GM12873 (cell line): ENCODE results near the gene GJA5.

Experiments used
- TF ChIP-seq, protein P1 (sequence below): IDR thresholded peaks from 2 replicates; pipeline ENCODE4 v1.5.1; 2012; ENCODE audit warnings: low read depth, mild to moderate bottlenecking, moderate library complexity, low read length, control low read depth; ENCODE audit not compliant: insufficient read depth; ENCODE audit errors: missing control alignments

Gene GJA5

DNA sequence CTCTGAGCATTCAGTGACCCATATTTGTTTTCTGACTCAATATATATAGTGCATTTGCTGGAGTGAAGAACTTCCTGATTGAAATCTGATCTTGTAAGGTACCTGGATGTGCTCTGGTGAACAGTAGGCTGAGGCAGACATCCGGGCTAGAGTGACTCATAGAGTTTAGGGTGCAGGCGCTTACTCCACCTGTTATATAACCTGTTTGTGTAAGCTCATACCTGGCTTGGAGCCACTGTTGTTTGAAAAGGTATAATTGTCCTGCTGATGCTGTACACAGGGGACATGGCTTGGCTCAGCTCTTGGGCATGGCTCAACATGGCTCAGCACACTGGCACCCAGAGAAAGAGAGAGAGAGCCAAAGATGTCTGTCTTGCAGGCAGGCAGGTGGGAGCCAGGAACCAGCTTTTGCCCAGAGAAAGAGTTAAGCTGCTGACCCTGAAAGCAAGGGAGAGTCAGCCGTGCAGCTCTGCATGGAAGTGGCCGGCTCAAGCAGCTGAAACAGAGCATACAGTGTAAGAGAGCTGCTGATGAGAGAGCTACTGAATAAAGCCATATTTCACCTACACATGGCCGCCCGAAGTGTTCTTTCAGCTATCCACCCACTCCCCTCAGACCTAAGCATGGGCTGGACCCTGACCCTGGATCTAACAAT is 43.2 kb downstream of the GJA5 start:
- TF ChIP-seq, protein P1, sequence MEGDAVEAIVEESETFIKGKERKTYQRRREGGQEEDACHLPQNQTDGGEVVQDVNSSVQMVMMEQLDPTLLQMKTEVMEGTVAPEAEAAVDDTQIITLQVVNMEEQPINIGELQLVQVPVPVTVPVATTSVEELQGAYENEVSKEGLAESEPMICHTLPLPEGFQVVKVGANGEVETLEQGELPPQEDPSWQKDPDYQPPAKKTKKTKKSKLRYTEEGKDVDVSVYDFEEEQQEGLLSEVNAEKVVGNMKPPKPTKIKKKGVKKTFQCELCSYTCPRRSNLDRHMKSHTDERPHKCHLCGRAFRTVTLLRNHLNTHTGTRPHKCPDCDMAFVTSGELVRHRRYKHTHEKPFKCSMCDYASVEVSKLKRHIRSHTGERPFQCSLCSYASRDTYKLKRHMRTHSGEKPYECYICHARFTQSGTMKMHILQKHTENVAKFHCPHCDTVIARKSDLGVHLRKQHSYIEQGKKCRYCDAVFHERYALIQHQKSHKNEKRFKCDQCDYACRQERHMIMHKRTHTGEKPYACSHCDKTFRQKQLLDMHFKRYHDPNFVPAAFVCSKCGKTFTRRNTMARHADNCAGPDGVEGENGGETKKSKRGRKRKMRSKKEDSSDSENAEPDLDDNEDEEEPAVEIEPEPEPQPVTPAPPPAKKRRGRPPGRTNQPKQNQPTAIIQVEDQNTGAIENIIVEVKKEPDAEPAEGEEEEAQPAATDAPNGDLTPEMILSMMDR, result no peak

DNA sequence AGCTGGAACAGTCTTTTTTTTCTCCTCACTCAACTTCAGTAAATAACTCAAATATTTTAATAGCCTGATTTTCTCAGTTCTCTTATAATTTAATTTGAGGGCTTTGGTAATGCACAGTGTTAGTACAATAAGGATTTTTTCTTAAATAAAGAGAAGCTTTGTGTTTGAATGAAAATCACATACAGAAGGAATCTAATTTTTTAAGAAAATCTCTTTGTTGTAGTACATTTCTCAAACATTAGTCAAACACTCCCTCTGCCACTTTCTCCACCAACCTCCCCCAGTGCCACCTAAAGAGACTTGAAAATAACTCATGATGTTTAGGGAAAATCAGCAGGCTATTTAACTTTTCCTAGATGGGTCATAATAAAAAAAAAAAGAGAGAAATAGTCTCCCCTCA is 47.8 kb downstream of the GJA5 start:
- TF ChIP-seq, protein P1, result no peak
